Right kidney (tissue), 1 donor: ENCODE results near the gene WDR7.
A peak's percentile ranks its signal among the peaks of the same experiment; 100 is the strongest.

Source experiments
- DNase-seq: peaks from one replicate; pipeline ENCODE4 v3.0.0-alpha.2; 2016

The WDR7 gene

DNA sequence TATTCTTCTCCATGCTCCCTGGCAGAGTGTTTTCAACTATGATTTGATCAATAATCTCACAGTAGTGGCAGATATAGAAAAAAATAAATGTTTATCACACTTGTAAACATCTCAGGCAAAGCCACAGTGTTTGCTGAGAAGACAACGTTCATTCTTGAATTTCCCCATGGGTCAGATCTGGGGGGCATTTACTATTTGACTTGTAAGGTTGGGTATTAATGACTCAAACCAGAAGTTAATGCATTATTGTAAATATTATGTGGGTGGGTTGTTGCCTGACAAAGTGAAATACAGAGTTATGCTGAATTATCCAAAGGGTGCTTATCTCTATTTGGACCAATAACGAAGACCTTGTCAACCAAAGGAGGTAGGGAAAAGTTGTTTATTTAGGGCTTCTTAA lies 346.0 kb downstream of the WDR7 start:
- DNase-seq, result no peak

DNA sequence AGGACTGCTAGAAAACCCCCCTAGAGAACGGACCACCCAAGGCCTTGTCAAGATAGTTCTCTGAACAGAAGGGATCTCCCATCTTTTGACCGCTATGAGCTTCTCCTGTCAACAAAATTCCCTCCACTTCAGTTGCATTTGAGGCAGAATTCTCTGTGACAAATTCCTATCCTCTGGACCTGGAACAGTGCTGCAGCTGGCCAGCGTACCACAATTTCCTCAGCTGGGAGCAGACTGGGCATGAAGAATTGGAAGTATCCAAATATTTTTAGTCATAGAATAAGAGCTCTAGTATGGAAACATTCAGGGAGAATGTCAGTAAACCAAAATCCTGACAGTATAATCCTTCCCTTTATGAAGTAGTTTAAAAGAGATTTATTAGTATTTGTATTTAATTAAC lies 348.7 kb downstream of the WDR7 start:
- no peak for DNase-seq

DNA sequence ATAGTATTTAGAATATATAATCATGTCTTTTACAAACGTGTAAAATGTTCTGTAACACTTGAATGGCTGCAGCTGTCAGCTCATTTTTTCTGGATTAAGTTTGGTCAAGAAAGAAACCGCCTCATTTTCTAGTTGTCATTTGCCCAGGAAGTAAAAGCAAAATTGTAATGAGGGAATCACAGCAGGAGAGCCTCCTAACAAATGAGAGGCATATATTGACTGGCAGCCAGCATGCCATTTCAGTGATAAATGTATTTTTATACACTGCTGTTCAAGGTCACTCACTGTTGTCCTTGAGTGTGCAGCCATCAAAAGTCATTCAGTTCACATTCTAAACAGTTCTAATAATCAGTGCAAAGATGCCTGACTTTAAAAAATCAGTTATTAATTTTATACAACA lies 351.5 kb downstream of the WDR7 start:
- no peak for DNase-seq

DNA sequence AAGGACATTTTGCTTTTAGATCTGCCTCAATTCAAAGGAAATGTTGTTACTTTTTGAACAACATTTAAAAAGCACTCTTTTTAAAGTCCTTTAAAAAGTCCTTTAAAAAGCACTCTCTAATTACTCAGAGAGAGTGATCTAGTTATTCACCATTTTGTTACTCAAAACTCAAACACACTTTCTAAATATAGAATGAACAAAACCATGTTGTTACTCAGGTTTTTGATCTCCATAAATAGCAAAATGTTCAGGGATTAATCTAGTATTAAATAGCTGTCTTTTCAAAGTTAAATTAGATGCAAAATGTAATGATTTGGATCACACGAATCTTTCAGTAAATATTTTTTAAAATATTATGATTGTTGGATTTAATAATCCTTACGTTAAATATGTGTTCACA lies 352.2 kb downstream of the WDR7 start:
- DNase-seq, result no peak

DNA sequence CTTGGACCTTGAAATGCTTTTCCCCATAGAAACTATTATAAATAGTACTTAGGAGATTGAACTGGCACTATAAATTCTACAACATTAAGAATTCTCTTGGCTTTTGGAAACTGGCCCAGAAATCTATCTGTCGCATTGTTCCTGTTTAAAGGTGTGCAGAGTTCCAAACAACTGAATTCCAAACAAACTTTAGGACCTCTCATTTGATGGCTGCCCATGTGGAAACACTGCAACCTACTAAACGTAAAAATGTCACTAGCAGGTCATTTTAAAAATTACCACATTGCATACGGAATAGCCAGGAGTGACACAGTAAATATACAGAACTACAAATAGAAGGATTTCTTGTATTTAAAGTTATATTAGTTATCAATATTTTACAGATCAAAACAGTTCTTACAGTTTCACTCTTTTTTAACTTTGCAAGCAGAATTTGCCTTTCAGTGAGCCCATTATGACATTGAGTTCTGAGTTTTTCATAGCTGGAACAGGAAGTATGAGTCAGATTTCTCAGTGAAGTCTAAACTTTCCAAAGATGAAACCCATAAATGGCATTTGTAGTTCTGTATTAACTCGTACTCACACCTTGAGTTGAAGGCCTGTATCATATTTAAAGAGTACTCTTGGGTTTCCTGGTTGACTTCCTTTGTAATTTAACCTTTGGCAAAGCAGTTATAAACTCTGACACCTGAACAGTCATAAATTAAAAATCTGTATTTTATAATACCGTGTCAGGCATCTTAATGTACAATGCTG lies 353.4 kb downstream of the WDR7 start:
- DNase-seq, result no peak

DNA sequence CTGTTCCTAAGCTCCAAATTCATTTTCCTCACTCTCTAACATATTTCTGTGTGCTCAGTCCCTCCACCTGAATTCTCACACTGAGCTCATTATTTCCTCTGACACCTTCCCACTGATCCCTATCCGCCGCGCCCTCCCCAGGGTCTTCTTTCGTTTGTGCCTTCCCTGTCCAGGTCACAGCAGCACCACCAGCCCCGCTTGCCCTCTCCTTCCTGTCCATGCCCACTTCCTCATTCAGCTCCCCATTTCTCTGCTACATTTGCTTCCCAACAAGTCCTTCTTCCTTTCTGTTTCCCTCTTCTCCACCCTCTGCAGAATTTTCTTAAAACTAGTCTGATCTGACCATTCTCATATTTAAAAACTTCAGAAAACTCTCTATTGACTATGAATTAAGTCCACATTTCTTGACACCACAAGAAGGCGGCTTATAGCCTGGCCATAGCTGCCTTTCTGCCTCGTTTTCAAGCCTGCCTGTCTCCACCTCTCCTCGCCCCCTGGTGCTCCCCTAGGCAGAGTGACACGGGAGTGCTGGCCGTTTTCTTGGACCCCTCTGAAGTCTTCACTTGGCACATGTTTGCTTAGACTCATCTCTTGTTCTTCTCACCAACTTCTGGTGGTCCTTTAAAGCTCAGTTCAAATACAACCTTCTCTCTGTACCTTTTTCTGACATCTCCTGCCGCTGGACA lies 357.0 kb downstream of the WDR7 start:
- no peak for DNase-seq

DNA sequence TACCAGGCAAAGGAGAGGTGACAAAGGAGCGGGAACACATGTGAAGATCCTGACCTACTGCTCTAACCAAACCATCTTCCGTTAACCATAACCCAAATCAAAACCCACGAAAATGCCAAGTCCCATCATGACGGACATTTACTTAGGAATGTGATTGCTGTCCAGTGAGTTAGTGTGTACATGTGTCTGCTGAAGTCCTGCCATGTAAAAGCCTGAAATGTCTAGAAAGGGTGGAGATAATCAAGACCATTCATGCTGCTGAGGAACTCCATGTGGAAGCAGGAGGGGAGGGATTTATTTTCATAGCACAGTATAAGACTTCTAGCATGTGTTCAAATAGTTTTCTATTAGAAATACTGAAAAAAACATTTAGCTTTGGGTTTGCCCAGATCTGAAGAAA lies 358.7 kb downstream of the WDR7 start:
- DNase-seq, result no peak

DNA sequence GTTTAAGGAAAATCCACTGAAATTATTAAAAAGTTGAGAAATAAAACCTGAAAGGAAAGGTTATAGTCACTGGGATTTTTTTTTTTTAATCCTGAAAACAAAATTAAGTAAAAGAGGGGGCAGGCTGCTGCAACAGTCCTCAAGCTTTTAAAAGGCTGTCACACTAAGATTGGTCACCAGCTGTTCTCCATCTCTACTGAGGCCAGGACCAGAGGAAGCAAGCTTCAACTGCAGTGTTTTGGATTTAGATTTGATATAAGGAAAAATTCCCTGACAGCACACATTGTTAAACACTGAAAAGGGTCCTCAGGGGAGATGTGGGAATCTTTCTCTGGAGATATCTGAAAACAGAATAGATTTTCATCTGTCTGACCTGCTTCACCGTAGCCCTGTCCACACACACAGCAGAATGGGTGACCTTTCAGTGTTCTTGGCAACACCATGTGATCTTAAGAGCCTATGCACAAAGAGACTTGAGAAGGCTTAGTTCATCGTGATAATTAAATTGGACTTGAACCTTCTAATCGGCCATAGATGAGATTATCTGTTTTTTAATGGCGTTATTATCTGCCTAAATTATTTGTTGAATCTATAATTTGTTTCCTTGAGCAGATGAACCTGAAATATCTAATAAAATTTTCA lies 363.7 kb downstream of the WDR7 start:
- DNase-seq, result peak; percentile 11

DNA sequence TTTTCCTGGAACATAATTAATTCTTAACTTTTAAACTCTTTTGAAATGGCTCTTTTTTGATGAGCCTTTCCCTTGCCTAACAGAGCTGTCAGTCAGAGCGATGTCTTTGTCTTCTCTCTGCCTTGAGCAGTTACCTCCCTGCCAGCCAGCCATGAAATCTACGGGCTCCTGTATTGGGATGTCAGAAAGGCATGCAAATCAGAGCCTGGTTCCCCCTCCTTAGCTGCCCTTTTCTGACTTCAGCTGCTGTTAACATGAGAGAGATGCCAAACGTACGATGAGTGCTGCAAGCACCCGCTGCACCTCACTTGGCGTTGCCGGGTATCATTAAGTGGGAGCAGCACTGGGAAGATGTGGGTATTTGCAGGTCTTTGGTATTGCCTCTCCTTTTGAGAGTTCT lies 364.3 kb downstream of the WDR7 start:
- no peak for DNase-seq

DNA sequence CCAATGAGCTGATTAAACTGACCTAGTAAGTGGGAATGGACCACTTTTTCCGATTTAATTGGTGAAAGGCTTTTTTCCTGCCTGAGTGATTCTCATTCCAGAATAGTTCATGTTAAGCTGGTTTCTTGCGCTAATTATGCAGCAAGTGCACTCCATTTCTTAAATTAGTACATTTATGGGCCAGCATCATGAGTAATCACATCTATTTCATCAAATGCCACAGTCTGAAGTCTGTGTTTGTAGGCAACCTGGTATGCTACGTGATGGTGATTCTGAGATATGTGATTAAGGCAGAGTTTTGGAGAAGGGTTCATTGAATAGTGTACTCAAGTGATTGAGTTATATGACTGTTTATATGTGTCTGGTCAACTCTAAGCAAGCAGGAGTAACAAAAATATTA lies 367.7 kb downstream of the WDR7 start:
- DNase-seq, result no peak

DNA sequence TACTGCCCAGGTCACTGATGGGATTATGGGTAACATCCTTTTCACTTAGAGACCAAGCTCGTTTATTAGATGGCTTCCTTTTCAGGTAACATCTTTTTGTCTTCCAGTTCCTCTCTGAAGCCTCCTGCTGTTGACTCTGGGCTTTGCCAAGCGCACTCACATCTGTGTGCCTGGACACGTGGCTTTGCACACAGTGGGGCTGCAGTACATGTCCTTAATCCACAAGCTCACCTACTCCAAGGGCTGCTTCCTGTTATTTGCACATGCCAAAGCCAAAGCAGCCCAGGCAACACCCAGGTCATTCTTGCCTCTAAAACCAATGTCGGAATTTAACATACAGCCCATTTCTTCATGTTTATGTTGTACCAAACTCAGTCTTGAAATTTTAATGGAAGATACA lies 371.6 kb downstream of the WDR7 start:
- DNase-seq, result no peak

DNA sequence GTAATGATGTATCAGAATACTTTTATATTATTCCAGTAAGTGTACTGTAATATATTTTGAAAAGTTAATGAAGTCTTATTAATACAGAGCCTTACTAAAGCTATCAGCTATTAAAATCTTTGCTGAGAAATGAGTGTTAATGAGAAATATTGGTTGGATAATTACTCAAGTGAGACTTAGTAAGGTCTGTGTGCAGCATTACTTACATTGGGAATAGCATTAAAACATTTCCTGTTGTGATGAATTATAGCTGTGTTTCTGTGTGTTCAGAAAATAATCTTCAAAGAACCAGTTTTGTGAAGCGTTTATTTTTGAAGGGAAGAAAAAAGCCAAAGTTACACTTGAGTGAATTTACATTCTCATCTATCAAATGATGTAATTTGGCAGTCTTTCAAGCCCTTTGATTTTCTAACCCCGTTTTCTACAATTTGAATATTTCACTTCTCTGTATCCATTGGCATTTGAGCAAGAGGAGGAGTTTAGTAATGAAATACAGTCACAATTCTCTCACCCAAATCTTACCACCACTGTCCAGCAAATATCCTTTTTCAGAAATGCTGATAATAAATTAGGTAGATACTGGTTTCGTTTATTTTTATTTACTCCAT lies 372.2 kb downstream of the WDR7 start:
- no peak for DNase-seq

DNA sequence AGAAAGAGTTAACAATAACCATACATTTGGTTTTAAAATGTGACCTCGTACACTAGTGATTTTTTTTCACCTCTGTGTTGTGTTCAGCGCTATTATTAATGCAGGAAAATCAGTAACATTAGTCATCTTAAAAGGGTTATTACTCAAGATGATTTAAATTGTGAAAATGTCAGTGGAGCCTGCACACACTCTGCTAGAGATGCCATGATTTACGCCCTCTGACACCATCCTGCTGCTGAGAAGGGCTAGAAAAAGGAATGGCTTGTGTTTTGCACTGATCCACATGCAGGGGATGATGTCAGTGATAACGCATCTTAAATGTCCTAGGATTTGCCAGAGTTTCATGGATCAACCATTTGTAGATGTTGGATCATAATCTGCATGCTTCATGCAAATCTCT lies 374.4 kb downstream of the WDR7 start:
- no peak for DNase-seq

DNA sequence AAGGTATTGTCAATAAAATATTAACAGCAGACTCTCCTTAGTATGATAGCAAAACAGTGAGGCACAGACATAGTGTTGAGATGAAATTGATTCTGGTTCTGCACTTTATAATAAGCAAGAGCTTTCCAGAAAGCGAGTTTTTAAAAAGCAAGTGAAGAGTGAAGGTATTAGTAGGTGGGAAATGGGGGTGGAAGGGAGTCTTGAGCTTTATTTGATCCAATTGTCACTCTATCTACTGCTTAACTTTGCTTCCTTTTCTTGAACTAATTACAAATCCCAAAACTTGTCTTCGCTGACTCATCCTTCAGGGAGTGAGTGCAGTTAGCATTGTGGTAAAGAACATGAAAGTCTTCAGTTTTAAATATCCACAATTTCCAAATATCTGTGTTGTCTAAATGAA lies 375.2 kb downstream of the WDR7 start:
- DNase-seq, result no peak

DNA sequence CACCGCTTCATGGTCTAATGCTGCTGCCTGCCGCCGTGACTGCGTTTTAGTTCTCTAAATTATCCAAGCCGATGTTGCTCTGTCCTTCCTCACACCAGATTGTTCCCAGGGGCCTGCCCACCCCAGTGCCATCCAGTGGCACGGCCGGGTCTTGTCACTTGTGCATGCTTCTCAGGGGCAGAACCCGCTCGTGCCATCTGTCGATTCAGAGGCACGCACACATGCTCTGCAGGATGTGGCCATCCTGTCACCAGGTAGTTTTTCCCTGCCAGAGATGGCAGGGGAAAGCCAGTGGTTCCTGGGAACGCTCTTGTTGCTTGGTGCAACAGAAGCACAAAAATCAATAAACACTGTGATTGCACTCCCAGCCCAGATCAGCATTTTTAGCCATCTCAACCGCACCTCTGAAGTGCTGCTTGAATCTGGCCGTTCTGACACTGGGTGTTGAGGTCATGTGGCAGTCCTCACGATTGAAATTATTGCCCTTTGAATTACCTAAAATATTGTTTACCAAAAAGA lies 376.1 kb downstream of the WDR7 start:
- no peak for DNase-seq

DNA sequence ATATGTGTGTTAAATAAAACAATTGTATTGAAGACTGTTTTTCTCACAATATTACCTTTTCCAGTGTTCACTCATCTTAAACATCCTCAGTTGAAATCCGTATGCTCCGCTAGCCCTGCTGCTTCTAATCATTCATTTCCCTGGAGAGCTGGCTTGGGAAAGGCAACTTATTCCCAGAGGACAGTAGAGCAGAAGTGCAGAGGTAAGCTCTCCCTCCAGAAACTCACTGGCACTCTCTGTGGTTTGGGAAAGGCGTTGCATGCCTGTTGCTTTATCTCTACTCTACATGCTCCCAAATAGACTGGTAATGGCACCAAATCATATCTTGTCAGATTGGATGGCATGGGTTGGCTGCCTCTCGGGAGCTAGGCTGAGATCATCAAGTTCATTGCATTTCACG lies 378.6 kb downstream of the WDR7 start:
- DNase-seq, result no peak

DNA sequence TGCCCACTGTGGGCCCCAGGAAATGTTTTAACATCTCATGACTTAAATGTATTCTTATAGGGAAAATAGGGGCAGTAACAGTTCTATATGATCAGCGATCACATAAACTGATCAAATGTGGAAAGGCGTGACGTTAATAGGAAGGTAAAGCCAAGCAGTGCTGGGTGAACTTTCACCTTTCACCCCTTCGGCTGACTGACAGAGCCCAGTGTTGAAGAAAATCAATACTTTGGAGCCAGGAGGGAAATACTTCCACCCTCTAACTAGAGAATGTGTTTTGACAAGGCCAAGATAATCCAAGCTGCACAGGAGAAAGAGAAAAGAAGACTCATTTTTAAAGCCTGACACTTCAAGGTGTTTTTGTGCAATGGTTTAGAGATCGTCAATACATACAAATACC lies 379.3 kb downstream of the WDR7 start:
- DNase-seq, result no peak

DNA sequence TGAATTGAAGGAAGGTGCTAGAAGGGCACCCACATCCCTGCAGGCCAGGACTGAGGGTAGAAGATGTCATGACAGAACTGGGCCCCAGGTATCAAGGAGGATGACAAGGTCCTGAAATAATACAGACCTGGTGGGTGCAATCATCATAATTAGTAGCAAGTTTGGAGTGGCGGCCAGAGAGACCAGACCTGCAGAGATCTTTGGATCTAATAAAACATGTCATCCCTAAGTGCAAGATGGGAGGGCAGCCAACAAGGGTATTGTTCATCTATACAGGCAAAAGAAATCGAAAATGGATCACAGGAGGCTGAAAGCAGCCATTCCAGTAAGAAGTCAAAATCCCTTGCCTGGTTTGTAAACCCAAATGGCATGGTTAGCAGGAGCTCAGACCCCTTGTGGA lies 384.4 kb downstream of the WDR7 start:
- no peak for DNase-seq

DNA sequence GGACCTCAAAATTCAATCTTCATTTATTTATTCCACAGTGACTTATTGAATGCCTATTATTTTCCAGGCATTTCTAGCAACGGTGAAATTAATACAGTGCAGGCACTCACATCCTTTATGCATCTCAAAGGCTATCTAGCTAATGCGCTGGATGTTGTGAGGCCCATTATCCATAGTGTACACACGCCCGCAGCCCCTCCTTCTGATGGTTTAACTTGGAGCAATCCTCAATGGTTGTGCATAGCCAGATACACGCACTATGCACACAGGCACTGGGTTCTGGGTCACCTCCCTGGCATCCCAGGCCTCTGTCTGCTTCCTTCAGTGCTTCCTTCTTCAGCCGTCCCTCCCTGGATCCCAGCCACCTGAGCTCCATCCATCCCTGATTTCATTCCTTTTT lies 387.2 kb downstream of the WDR7 start:
- no peak for DNase-seq

DNA sequence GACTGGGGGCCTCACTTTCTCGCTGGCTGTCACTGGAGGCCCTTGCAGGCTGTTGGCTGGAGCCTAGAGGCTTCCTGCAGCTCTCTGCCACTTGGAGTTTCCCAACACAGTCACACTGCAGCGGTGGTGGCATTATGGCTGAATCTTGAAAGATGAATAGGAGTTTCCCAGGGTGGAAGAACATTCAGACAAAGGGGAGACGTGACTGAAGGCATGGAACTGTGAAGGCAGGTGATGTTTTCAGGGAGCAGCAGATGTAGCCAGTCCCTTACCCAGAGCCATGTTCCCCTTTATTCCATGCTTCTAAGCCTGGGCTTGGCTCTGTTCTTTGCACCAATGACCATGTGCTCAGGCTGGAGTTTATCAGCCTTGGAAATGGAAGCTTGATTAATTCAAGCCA lies 389.0 kb downstream of the WDR7 start:
- no peak for DNase-seq

DNA sequence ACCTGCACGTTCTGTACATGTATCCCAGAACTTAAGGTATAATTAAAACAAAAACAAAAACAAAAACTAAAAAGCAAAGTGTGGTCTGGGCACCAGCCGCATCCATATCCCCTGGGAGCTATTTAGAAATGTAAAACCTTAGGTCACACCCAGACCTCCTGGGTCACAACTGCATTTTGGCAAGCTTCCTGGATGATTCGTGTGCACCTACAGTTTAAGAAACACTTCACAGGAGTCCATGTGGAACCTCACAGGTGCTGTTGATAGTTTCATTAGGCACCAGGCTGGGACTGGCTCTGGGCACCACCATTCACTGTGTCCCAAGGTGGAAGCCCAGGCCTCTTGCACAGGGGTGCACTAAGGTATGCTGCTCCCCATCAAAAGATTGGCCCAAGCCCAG lies 392.1 kb downstream of the WDR7 start:
- no peak for DNase-seq

DNA sequence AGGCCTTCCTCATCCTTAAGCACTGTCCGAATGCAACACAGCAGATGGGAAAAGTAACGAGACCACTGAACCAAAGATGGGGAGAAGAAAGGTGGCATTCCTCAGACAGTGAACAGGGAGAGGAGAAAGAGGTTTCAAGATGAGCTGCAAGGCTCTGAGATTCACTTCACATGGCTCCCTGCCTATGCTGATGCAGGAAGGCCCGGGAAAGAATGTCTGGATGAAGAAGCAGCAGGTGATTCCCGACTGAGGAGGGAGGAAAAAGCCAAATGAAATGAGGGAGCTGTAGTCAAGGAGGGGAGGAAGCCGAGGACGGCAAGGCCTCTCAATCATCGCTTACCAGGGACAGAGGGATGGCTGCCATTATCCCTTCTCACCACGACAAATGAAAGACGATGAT lies 397.2 kb downstream of the WDR7 start:
- DNase-seq, result no peak

DNA sequence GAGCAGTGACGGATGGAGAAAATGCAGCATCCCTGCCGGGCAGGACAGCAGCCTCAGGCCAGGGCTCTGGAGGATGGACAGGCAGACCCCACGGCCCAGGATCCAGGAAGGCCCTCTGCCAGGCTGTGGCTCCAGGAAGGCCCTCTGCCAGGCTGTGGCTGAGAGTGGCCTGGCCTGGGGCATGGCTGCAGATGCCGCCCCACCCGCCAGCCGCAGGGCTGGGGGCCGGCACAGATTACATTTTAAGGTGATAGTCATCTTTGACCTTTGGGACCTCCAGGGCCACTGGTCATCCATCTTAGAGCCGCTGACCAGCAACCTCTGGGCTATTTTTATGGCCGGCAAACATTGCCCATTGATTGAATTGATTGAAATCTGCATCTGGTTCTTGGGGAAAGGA lies 397.7 kb downstream of the WDR7 start:
- DNase-seq, result no peak
